Adrenal gland (tissue), 5 donors: ENCODE data around the gene SH3BP5L.

ENCODE experiments used
- CTCF ChIP-seq, 6 experiments: fragments of 450-650 bp in 4 of 6; fragments of 200-600 bp in 2 of 6; sonication (generic) in 1 of 6; IDR thresholded peaks; 1 replicate in 5 of 6; 2 replicates in 1 of 6; pipeline versions ENCODE4 v1.5.1 to v1.8.0; 2016 to 2021; ENCODE audit warnings: antibody characterized with exemption in 6 of 6, mild to moderate bottlenecking in 2 of 6, moderate library complexity in 1 of 6
- POLR2A ChIP-seq, 2 donors: fragments of 450-650 bp; IDR thresholded peaks; one replicate each; pipeline ENCODE4 v1.6.1; 2017; ENCODE audit warnings: antibody characterized with exemption in 2 of 2, mild to moderate bottlenecking in 2 of 2, moderate library complexity in 1 of 2
- donor health status: DM: no; HTN: no; CAD: no.

- TF ChIP-seq CTCF (IDR thresholded peaks at IDR 0.05) (no peak), POLR2A (IDR thresholded peaks at IDR 0.05) (no peak)
These were observed 32.1 kb downstream of the SH3BP5L start for GRCh38 chr1:248793592-248793991.
